ENCODE data around the gene GBX2. TPM values are rescaled to one million over a fixed set of nuclear protein-coding genes. Genes with fewer than 3 reads are reported as not detected.

Gene GBX2
- total RNA-seq, 3 donors from 2014 or later, result not detected

DNA sequence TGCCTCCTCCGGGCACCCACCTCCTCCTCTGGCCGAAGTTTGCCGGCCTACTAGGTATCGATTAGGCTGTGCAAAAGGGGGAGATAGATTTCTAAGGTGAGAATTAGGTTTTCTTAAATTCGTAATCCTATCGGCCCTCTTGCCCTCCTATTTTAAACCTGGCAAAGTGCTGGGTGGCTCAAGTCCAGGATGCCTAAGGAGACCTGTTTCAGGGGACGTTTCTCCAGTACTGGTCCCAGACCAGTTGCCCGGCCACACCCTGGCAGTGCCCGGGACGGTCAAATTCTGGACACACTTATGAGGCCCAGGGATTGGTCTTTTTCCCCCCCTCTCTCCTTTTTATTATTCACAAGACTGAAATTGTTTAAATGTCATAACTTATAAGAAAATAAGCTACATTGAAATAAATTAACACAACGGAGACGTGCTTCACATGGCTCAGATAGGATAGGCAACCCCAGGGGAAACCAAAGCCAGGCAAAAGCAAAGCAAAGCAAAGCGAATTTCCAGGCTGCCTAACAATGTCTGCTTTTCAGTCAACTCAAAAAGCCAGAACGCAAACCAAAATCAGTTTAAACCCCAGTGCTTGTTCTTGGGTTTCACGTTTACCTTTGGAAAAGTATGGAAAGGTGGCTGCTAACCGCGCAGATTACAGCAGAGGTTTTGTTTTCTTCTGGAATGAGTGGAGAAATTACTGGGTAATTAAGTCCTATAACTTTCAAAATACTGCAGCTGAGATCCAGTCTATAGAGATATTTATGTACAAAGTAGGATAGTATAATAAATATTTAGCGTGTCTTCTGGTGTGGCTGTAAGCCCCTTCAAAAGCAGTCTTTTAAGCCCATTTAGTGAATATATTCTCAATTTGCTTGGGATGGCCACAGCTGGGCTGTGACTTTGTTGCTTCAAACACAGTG is 3.0 kb downstream of the GBX2 start:
- Histone ChIP-seq H3K27me3 (peaks cover 20 to 97% of the 10 kb centered on the region in 2 donors), H3K27ac (no peak overlapping the region), H3K9me3 (no peaks in the 10 kb centered on the region), H3K4me3 (peak overlapping the region; percentile 29 to 64 (median 32)), H3K4me1 (peaks cover 17 to 25% of the 10 kb centered on the region in 2 donors), H3K36me3 (no peaks in the 10 kb centered on the region)
- TF ChIP-seq, protein P1, sequence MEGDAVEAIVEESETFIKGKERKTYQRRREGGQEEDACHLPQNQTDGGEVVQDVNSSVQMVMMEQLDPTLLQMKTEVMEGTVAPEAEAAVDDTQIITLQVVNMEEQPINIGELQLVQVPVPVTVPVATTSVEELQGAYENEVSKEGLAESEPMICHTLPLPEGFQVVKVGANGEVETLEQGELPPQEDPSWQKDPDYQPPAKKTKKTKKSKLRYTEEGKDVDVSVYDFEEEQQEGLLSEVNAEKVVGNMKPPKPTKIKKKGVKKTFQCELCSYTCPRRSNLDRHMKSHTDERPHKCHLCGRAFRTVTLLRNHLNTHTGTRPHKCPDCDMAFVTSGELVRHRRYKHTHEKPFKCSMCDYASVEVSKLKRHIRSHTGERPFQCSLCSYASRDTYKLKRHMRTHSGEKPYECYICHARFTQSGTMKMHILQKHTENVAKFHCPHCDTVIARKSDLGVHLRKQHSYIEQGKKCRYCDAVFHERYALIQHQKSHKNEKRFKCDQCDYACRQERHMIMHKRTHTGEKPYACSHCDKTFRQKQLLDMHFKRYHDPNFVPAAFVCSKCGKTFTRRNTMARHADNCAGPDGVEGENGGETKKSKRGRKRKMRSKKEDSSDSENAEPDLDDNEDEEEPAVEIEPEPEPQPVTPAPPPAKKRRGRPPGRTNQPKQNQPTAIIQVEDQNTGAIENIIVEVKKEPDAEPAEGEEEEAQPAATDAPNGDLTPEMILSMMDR (IDR thresholded peaks at IDR 0.05), result no peak
- no peak for TF ChIP-seq POLR2AphosphoS5 (IDR thresholded peaks at IDR 0.05)
- TF ChIP-seq POLR2A (IDR thresholded peaks at IDR 0.05), result no peak
- intact Hi-C loops (cut with DNase I; ENCODE audit: low total_unique reads), result no loop called here
- DNase-seq (ENCODE audit: low spot score in 2 of 2), result no peak

GRCh38 chr2:236164201-236164924 is 3.8 kb downstream of the GBX2 start:
- intact Hi-C loops (cut with DNase I; ENCODE audit: low total_unique reads), result no loop called here
- no peak for DNase-seq (ENCODE audit: low spot score in 2 of 2)
- Histone ChIP-seq H3K27me3 (peaks cover 20 to 97% of the 10 kb centered on the region in 2 donors), H3K4me3 (peak overlapping the region; percentile 29 to 64 (median 32)), H3K4me1 (peaks cover 17 to 25% of the 10 kb centered on the region in 2 donors), H3K27ac (no peak overlapping the region), H3K9me3 (no peaks in the 10 kb centered on the region), H3K36me3 (no peaks in the 10 kb centered on the region)
- TF ChIP-seq POLR2AphosphoS5 (IDR thresholded peaks at IDR 0.05), result no peak
- TF ChIP-seq, protein P1 (IDR thresholded peaks at IDR 0.05), result no peak
- no peak for TF ChIP-seq POLR2A (IDR thresholded peaks at IDR 0.05)

DNA sequence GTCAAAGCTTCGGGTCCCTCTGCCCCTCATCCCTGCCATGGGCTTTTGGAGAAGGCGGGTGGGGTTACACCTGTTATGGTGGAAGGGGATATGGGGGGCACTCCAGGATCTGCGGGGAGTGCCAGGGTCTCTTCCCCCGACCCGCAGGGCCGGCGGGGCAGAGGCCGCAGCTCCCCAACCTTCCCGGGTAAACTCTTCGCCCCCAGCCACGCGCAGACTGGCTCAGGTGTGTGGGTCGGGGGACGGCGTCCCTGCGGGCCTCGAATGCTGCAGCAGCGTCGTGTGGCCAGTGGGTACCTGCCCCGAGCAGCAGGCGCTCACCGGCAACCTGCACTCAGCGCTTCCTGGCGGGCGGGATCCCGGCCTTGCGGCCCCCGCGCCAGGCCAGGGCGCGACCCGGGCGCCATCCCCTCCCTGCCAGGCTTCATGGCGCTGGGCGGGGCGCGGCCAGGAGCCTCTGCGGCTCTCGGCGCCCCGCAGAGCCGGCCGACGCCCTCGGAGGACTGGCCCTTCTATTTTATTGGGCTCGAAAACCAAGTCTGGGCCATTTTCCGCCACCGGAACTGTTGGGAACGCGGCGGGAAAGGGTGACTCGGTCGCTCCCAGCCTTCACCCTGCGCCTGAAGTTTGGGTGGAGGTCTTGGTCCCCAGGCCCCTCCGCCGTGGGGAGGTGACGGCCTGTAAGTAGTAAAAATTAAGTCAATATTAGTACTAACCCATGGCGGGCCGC is 4.5 kb downstream of the GBX2 start:
- H3K9me3 ChIP-seq, result no peaks in the 10 kb centered on the region
- TF ChIP-seq, protein P1 (IDR thresholded peaks at IDR 0.05), result no peak
- peak overlapping the region; percentile 29 to 64 (median 32) for H3K4me3 ChIP-seq
- intact Hi-C loops (cut with DNase I; ENCODE audit: low total_unique reads), result no loop called here
- no peak overlapping the region for H3K27ac ChIP-seq
- H3K36me3 ChIP-seq, result no peaks in the 10 kb centered on the region
- H3K4me1 ChIP-seq, result peaks cover 17 to 20% of the 10 kb centered on the region in 2 donors
- DNase-seq (ENCODE audit: low spot score in 2 of 2), result no peak
- H3K27me3 ChIP-seq, result peaks cover 20 to 90% of the 10 kb centered on the region in 2 donors

GRCh38 chr2:236162882-236163470 is 5.2 kb downstream of the GBX2 start:
- H3K27me3 ChIP-seq, result peaks cover 15 to 84% of the 10 kb centered on the region in 2 donors
- no peak for DNase-seq (ENCODE audit: low spot score in 2 of 2)
- intact Hi-C loops (cut with DNase I; ENCODE audit: low total_unique reads), result no loop called here
- H3K27ac ChIP-seq, result no peak overlapping the region
- no peak overlapping the region for H3K4me3 ChIP-seq
- H3K4me1 ChIP-seq, result peaks cover 13 to 17% of the 10 kb centered on the region in 2 donors
- TF ChIP-seq POLR2A (IDR thresholded peaks at IDR 0.05), result no peak
- no peak for TF ChIP-seq POLR2AphosphoS5 (IDR thresholded peaks at IDR 0.05)
- TF ChIP-seq, protein P1 (IDR thresholded peaks at IDR 0.05), result no peak
- H3K9me3 ChIP-seq, result no peaks in the 10 kb centered on the region
- no peaks in the 10 kb centered on the region for H3K36me3 ChIP-seq
